GM19463 (cell line): ENCODE data around the gene ZNF627.
A peak's percentile ranks its signal among the peaks of the same experiment; 100 is the strongest.
"Not testable (repeated sequence)": the region's sequence is repeated elsewhere in the genome, so short reads cannot be mapped to it uniquely, and the experiment has no call there.

Source experiments
- ATAC-seq: cut with Tn5 transposase; IDR thresholded peaks from one replicate; pipeline ENCODE4 v1.9.1; 2021; ENCODE audit warnings: mild to moderate bottlenecking, moderate library complexity; ENCODE audit not compliant: unreplicated experiment

ZNF627 gene

GRCh38 chr19:11620553-11620952, 23.3 kb downstream of the ZNF627 start:
- ATAC-seq = no peak

GRCh38 chr19:11622401-11622800, 25.1 kb downstream of the ZNF627 start:
- ATAC-seq = not testable (repeated sequence)

- no peak for ATAC-seq
Measured at GRCh38 chr19:11624069-11624463, 26.8 kb downstream of the ZNF627 start.

- ATAC-seq = no peak
Measured at GRCh38 chr19:11626252-11626651, 29.0 kb downstream of the ZNF627 start.

- no peak for ATAC-seq
Measured at GRCh38 chr19:11633223-11633622, 35.9 kb downstream of the ZNF627 start.

- not testable (repeated sequence) for ATAC-seq
Measured at GRCh38 chr19:11634018-11634662, 36.9 kb downstream of the ZNF627 start.

GRCh38 chr19:11639245-11639601, 41.9 kb downstream of the ZNF627 start:
- ATAC-seq = no peak

- peak; percentile 100 for ATAC-seq
Measured at GRCh38 chr19:11639602-11640471, 42.6 kb downstream of the ZNF627 start.

GRCh38 chr19:11641244-11641643, 44.0 kb downstream of the ZNF627 start:
- no peak for ATAC-seq

- no peak for ATAC-seq
Measured at GRCh38 chr19:11642902-11643301, 45.6 kb downstream of the ZNF627 start.

- no peak for ATAC-seq
Measured at GRCh38 chr19:11649941-11650340, 52.7 kb downstream of the ZNF627 start.

- no peak for ATAC-seq
Measured at GRCh38 chr19:11651062-11651461, 53.8 kb downstream of the ZNF627 start.

GRCh38 chr19:11652056-11652455, 54.8 kb downstream of the ZNF627 start:
- ATAC-seq = no peak

GRCh38 chr19:11652492-11652891, 55.2 kb downstream of the ZNF627 start:
- no peak for ATAC-seq

- no peak for ATAC-seq
Measured at GRCh38 chr19:11656535-11656934, 59.3 kb downstream of the ZNF627 start.

- no peak for ATAC-seq
Measured at GRCh38 chr19:11657307-11657706, 60.0 kb downstream of the ZNF627 start.

- no peak for ATAC-seq
Measured at GRCh38 chr19:11658970-11659369, 61.7 kb downstream of the ZNF627 start.

- ATAC-seq = no peak
Measured at GRCh38 chr19:11659612-11660011, 62.3 kb downstream of the ZNF627 start.

GRCh38 chr19:11662278-11662677, 65.0 kb downstream of the ZNF627 start:
- no peak for ATAC-seq

- no peak for ATAC-seq
Measured at GRCh38 chr19:11663181-11663591, 65.9 kb downstream of the ZNF627 start.
